Activated CD4-positive, alpha-beta T cell treated with anti-CD3 and anti-CD28 coated beads for 36 hours (primary cell): Measurements from ENCODE around the gene DOK7. TPM values are rescaled to one million over a fixed set of nuclear protein-coding genes. Genes with fewer than 3 reads are reported as not detected.

Experiments
- ATAC-seq: fragments of 200-7000 bp; cut with Tn5 transposase; one replicate; pipeline ENCODE4 v1.10.0; 2021; ENCODE audit warnings: mild to moderate bottlenecking, moderate library complexity
- CTCF ChIA-PET: fragments of 350-600 bp; sonication (Branson Sonifier 250); formaldehyde crosslinking; loops from one replicate; lab custom pipeline; 2021; ENCODE audit warnings: antibody characterized with exemption; lab: Charles Lee
- POLR2A ChIA-PET: fragments of 350-600 bp; sonication (Branson Sonifier 250); formaldehyde crosslinking; loops from one replicate; lab custom pipeline; 2021; ENCODE audit warnings: antibody characterized with exemption, inconsistent platforms; lab: Charles Lee
- DNase-seq: peaks from one replicate; pipeline ENCODE4 v3.0.0-alpha.2; 2020
- H3K27ac Mint-ChIP-seq: one replicate; pipeline ENCODE4 v1.8.0; 2021; ENCODE audit warnings: mixed read lengths
- H3K27me3 Mint-ChIP-seq: one replicate; pipeline ENCODE4 v1.8.0; 2021; ENCODE audit warnings: mixed read lengths
- H3K36me3 Mint-ChIP-seq: one replicate; pipeline ENCODE4 v1.8.0; 2021; ENCODE audit warnings: low read depth, mixed read lengths
- H3K4me1 Mint-ChIP-seq: one replicate; pipeline ENCODE4 v1.8.0; 2021; ENCODE audit warnings: mixed read lengths
- H3K4me3 Mint-ChIP-seq: one replicate; pipeline ENCODE4 v1.8.0; 2021; ENCODE audit warnings: mild to moderate bottlenecking, moderate library complexity, mixed read lengths
- H3K9me3 Mint-ChIP-seq: one replicate; pipeline ENCODE4 v1.8.0; 2021; ENCODE audit warnings: low read depth, mixed read lengths
- intact Hi-C, 2 experiments: fragments of 100-400 bp; cut with DNase I in 1 of 2; cut with micrococcal nuclease in 1 of 2; formaldehyde crosslinking; loops; one replicate each; pipeline versions ENCODE4 v1.14.2 to v1.15.1; 2022 to 2024; cut with DNase I, micrococcal nuclease
- total RNA-seq, 2 experiments: library from RNA; stranded (reverse); gene quantifications; one replicate each; pipeline ENCODE4 v1.2.3, GENCODE V29; 2021

Gene DOK7
- total RNA-seq, 2 experiments from 2014 or later: not detected

DNA sequence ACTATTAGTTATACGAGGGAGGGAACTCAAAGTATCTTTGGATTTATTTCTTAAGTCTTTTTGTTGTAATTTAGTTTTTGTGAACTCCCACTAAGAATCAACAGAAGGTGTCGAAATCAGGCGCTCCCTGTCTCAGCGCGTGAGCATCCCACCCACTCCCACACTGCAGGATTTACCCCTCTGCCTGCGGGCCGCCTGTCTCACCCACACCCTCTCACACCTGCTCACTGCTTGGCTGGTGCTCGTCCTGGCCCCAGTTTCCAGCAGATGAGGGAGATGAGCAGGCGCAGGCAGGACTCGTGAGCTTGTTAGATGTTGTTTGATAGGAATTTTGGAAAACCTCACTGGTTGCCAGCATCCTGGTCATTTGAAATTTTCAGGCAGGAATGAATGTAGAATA lies 42.1 kb upstream of the DOK7 start:
- ATAC-seq: no peak
- CTCF ChIA-PET: no interaction called here
- POLR2A ChIA-PET: no interaction called here

DNA sequence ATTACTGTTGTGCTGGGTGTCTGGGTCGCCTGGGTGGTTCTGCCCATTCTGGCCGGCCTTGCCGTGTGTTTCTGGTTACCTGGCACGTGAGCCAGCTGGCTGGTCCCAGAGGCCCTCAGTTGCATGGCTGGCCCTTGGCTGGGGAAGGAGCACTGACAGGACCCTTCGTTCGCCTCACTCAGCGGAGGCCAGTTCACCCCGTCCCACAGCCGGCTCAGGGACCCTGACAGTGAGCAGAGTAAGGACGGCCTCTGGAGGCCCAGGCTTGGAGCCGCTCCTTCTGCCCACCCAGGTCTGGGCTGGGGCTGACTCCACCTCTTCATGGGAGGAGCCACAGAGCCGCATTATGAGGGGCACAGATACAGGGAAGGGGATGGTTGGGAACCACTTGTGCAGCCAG lies 41.6 kb upstream of the DOK7 start:
- POLR2A ChIA-PET: no interaction called here
- no peaks in the 10 kb centered on the region for H3K4me1 Mint-ChIP-seq
- no peak overlapping the region for H3K4me3 Mint-ChIP-seq
- no peaks in the 10 kb centered on the region for H3K9me3 Mint-ChIP-seq
- intact Hi-C loops: no loop called here
- no peaks in the 10 kb centered on the region for H3K36me3 Mint-ChIP-seq
- CTCF ChIA-PET: no interaction called here
- H3K27me3 Mint-ChIP-seq: no peaks in the 10 kb centered on the region
- ATAC-seq (no peak), DNase-seq (no peak)
- H3K27ac Mint-ChIP-seq: no peak overlapping the region

More for the DNA sequence above, 42.1 kb upstream of the DOK7 start:
- Mint-ChIP-seq H3K4me3 (no peak overlapping the region), H3K27ac (no peak overlapping the region), H3K4me1 (no peaks in the 10 kb centered on the region), H3K36me3 (no peaks in the 10 kb centered on the region), H3K27me3 (no peaks in the 10 kb centered on the region), H3K9me3 (no peaks in the 10 kb centered on the region)
- intact Hi-C loops: no loop called here
- DNase-seq: no peak

DNA sequence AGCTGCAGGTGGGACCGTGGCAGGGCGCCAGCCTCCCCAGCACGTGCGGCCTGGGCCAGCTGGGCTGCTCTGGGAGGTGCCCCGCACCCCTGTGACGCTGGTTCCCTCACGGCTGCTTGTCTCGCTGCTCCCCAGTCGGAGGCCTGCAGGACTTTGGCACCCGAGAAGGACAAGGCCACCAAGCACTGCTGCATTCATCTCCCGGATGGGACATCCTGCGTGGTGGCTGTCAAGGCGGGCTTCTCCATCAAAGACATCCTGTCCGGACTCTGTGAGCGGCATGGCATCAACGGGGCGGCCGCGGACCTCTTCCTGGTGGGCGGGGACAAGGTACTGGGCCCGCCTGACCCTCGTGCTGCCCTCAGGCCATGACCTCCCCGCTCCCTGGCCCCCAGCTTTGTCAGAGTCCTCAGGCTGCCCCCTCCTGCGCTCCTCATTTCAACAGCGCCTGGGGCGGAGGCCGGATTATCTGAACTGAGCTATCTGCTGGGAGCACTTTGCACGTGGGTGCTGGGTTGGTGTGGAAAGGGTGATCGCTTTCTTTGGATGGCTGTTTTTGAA lies 40.8 kb upstream of the DOK7 start:
- ATAC-seq (no peak), DNase-seq (no peak)
- Mint-ChIP-seq H3K27ac (no peak overlapping the region), H3K4me1 (no peaks in the 10 kb centered on the region), H3K9me3 (no peaks in the 10 kb centered on the region), H3K27me3 (no peaks in the 10 kb centered on the region), H3K4me3 (no peak overlapping the region), H3K36me3 (no peaks in the 10 kb centered on the region)
- intact Hi-C loops: no loop called here
- ChIA-PET POLR2A (no interaction called here), CTCF (interaction anchor here (0.8 kb wide), 1 partner anchor 24 kb away, joined by 3 read pairs; no protein-coding TSS in a partner anchor)

DNA sequence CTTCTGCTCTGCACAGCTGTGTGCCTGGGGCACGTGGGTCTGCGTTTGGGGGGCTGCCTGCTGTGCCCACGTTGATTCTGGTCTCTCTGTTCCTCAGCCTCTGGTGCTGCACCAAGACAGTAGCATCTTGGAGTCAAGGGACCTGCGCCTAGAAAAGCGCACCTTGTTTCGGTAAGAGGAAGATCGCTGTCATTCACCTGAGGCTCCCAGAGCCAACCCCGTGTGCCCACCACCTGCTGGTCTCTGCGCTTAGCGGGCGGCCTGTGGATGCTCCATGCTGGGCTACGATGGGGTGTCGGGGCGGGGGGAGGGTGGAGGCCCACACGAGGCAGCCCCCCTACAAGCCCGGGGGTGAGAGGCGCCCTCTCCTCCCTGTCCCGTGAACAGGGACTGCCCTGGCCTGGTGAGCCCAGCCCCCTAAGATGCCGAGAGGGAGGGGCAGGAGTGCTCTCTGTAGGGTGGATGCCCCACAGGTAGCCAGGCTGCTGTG lies 40.3 kb upstream of the DOK7 start:
- ATAC-seq (no peak), DNase-seq (no peak)
- Mint-ChIP-seq H3K4me3 (no peak overlapping the region), H3K4me1 (no peaks in the 10 kb centered on the region), H3K27me3 (no peaks in the 10 kb centered on the region), H3K36me3 (no peaks in the 10 kb centered on the region), H3K9me3 (no peaks in the 10 kb centered on the region), H3K27ac (no peak overlapping the region)
- POLR2A ChIA-PET: no interaction called here
- intact Hi-C loops: no loop called here
- CTCF ChIA-PET: interaction anchor here (0.8 kb wide), 1 partner anchor 24 kb away, joined by 3 read pairs; no protein-coding TSS in a partner anchor

DNA sequence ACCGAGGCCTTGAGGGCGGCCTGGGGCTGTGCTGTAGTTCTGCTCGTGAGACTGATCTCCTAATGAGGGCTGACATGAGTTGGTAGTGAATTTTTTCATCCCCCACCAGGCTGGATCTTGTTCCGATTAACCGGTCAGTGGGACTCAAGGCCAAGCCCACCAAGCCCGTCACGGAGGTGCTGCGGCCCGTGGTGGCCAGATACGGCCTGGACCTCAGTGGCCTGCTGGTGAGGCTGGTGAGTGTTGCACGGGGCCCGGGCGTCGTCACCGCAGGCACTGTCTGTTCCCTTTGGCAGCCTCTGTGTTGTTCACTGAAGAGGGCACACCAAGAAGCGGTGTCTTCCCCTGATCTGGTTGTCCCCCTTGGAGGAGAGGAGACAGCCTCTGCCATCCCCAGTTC lies 39.7 kb upstream of the DOK7 start:
- Mint-ChIP-seq H3K4me3 (no peak overlapping the region), H3K27ac (no peak overlapping the region), H3K4me1 (no peaks in the 10 kb centered on the region), H3K36me3 (no peaks in the 10 kb centered on the region), H3K9me3 (no peaks in the 10 kb centered on the region), H3K27me3 (no peaks in the 10 kb centered on the region)
- no peak for DNase-seq
- ChIA-PET CTCF (no interaction called here), POLR2A (no interaction called here)
- ATAC-seq: no peak
- intact Hi-C loops: no loop called here

DNA sequence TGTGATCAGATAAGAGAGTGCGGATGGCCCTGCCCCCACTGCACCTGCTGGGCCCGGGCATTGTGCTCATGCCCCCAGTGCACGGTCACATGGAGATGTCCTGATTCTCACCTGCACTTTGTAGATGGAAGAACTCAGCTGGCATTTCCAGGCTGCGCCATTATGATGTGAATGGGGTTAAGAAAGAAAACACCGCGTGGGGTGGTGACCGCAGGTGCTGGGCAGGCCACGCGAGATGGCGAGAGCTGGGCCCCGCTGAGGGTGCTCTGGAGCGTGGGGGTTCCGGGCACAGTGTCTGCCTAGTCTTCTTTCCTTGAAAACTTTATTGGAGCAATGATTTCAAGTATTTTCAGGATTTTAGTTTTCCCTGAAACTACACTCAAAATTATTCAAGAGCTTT lies 39.2 kb upstream of the DOK7 start:
- no peaks in the 10 kb centered on the region for H3K36me3 Mint-ChIP-seq
- H3K27ac Mint-ChIP-seq: no peak overlapping the region
- H3K4me1 Mint-ChIP-seq: no peaks in the 10 kb centered on the region
- DNase-seq (no peak), ATAC-seq (no peak)
- H3K4me3 Mint-ChIP-seq: no peak overlapping the region
- ChIA-PET CTCF (no interaction called here), POLR2A (no interaction called here)
- intact Hi-C loops: no loop called here
- H3K9me3 Mint-ChIP-seq: no peaks in the 10 kb centered on the region
- H3K27me3 Mint-ChIP-seq: no peaks in the 10 kb centered on the region

DNA sequence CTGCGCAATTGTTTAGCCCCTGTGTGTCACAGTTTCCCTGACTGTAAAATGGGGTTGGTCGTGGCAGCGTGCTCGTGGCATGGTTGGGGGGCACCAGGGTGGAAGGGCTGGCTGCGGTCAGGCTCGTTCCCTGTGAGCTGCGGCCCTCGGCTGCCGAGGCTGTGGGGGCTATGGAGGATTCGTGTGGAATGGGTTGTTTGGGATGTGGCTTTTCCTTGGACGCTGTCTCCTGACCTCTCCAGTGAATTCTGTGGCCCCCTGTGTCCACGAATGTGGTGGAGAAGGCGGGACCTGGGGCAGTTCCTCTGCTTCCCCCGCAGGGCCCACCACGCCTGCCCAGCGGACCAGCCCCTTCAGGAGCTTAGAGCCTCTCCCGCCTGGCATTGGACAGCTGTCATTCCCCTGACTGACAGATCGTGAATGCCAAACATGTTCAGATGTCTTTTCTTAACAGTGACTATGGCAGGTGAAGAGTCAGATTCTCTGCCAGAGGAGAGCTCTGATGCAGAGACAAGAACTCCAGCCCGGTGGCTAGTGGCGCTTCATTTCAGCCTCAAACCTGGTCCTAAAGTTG lies 38.5 kb upstream of the DOK7 start:
- no peaks in the 10 kb centered on the region for H3K27me3 Mint-ChIP-seq
- H3K9me3 Mint-ChIP-seq: no peaks in the 10 kb centered on the region
- ChIA-PET POLR2A (no interaction called here), CTCF (no interaction called here)
- ATAC-seq (no peak), DNase-seq (no peak)
- no peaks in the 10 kb centered on the region for H3K36me3 Mint-ChIP-seq
- no peak overlapping the region for H3K27ac Mint-ChIP-seq
- intact Hi-C loops: no loop called here
- H3K4me1 Mint-ChIP-seq: no peaks in the 10 kb centered on the region
- H3K4me3 Mint-ChIP-seq: no peak overlapping the region

DNA sequence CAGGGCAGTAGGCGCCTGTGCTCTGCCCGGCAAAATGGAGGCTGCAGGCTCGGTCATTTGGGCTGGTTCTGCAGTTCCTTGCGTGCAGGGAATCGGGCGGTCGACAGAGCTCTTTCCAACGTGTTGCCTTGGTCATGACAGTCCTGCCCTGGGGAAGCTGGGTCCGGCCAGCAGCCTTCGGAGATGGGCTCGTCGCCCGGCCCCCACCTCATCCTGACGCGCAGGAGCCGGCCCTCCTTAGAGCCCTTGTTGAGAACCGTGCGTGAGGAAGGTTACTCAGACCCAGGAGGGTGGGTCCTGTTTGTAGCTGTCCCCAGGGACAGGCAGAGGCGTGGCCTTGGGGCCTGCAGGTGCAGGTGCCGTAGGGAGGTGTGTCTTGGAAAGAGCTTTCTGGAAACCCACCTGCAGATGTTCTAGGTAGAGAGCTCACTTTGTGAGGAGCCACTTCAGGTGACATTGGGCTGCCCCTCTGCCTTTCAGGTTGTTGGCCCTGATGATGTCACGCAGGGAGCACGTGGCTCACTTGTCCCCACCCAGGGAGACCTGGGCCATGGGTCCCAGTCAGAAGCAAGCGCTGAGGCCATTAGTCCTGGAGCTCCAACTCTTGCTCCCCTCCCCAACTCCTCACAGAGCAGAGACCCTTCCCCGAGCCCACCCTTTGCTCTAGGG lies 36.5 kb upstream of the DOK7 start:
- intact Hi-C loops: no loop called here
- POLR2A ChIA-PET: no interaction called here
- no peak for ATAC-seq
- H3K36me3 Mint-ChIP-seq: no peaks in the 10 kb centered on the region
- no peaks in the 10 kb centered on the region for H3K27me3 Mint-ChIP-seq
- DNase-seq: no peak
- H3K4me1 Mint-ChIP-seq: no peaks in the 10 kb centered on the region
- no peak overlapping the region for H3K4me3 Mint-ChIP-seq
- H3K9me3 Mint-ChIP-seq: no peaks in the 10 kb centered on the region
- H3K27ac Mint-ChIP-seq: no peak overlapping the region
- CTCF ChIA-PET: interaction anchor here (0.6 kb wide), 1 partner anchor 53 kb away, joined by 4 read pairs; no protein-coding TSS in a partner anchor

DNA sequence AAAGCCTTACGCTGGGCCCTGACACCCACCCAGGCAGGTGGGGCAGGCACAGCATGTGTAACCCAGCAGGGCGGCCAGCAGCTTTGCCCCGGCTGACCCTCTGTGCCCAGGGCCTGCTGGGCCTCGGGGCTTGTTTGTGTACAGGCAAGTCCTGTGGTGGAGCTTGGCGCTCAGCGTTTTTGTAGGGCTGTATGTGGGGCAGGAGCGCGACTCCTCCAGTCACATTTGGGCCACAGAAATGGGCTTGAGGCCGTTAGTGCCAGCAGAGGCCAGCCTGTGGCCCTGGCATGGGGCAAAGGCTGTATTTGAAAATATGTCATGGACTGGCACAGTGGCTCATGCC lies 36.0 kb upstream of the DOK7 start:
- no peaks in the 10 kb centered on the region for H3K36me3 Mint-ChIP-seq

DNA sequence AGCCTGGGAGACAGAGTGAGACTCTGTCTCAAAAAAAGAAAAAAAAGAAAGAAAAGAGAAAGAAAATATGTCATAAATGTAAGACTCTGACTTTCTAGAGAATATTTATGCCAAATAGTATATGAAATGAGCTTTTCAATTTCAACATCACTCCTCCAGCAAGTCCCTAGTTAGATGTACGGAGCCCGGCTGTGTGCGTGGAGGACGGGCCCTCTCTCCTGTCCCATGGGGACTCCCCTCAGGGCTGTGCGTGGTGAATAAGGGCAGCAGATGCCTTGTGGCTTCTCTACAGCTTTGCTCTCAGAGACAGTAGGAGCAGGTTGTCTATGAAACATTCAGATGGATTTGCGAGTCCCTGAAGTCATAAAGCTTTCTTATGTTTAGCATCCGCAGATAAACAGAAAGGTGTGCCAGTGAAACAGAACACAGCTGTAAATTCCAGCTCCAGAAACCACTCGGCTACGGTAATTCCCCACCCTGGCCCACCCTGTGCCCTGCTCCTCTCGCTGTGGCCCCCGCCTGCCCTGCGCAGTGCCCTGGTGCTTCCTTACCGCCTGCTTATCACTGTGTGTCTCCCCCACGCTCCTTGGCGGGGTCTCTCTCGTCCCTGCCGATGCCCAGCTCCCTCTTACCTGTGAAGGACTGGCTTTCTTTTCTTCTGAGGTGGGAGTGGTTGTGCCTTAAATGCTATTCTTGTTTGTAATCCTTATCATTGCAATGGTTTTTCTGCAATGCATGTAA lies 35.2 kb upstream of the DOK7 start:
- Mint-ChIP-seq H3K27me3 (no peaks in the 10 kb centered on the region), H3K36me3 (no peaks in the 10 kb centered on the region), H3K9me3 (no peaks in the 10 kb centered on the region), H3K4me3 (no peak overlapping the region), H3K27ac (no peak overlapping the region), H3K4me1 (no peaks in the 10 kb centered on the region)
- DNase-seq (no peak), ATAC-seq (no peak)
- intact Hi-C loops: no loop called here
- ChIA-PET POLR2A (no interaction called here), CTCF (interaction anchor here (0.8 kb wide), 1 partner anchor 13 kb away, joined by 3 read pairs; no protein-coding TSS in a partner anchor)

More for the DNA sequence above, 36.0 kb upstream of the DOK7 start:
- no peaks in the 10 kb centered on the region for H3K9me3 Mint-ChIP-seq
- CTCF ChIA-PET: no interaction called here
- intact Hi-C loops: no loop called here
- H3K27me3 Mint-ChIP-seq: no peaks in the 10 kb centered on the region
- ATAC-seq (no peak), DNase-seq (no peak)
- no peak overlapping the region for H3K4me3 Mint-ChIP-seq
- H3K4me1 Mint-ChIP-seq: no peaks in the 10 kb centered on the region
- POLR2A ChIA-PET: no interaction called here
- no peak overlapping the region for H3K27ac Mint-ChIP-seq

DNA sequence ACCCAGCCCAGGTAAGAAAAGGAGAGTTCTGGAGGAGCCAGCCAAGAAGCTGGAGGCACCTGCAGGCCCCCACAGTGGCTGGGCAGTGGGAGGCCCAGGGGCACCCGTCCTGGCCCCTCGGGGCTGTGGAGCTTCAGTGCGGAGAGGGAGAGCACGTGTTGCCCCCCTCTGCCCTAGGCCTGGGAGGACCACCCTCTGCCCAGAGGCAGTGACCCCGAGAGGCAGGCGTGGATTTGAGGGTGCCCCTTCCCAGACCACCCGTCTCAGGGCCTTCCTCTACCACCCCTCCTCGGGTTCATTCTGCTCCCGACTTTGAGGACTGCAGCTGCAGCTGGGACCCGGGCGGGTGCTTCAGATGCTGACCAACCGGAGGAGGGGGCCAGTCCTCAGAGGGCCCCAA lies 33.5 kb upstream of the DOK7 start:
- ChIA-PET POLR2A (no interaction called here), CTCF (no interaction called here)
- no peak for ATAC-seq
- Mint-ChIP-seq H3K9me3 (no peaks in the 10 kb centered on the region), H3K27ac (no peak overlapping the region), H3K36me3 (no peaks in the 10 kb centered on the region), H3K27me3 (no peaks in the 10 kb centered on the region), H3K4me3 (no peak overlapping the region), H3K4me1 (no peaks in the 10 kb centered on the region)
- no peak for DNase-seq
- intact Hi-C loops: no loop called here
